ENCODE results near the gene KDM5C. TPM values are rescaled to one million over a fixed set of nuclear protein-coding genes. Genes with fewer than 3 reads are reported as not detected.

KDM5C gene
- total and polyA plus RNA-seq, 2 of the 8 experiments (the other 6 are each of a cell fraction or from before 2014, with no cell fraction given) = 42.4 to 82.2 TPM

DNA sequence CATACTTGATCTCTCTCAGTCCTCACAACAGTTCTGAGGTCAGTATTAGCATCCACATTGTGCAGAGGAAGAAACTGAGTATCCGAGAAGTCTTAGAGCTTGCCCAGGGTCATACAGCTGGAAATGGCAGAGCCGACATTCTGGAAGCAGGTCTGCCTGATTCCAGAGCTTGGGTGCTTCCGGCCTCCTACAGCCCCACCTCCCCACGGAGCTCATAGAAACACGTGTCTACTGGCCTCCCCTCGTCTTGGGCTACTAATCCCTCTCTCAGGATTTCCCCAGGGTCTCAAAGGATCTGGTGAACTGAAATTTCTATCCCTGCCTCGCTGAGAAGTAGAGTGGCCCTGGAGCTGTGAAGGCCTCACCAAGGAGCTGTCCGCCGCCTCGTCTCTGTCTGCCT is 12.0 kb upstream of the KDM5C start:
- no peak for TF ChIP-seq RAD21 (IDR thresholded peaks at IDR 0.05 in 1 of 2, conservative IDR thresholded peaks at IDR 0.05 in 1 of 2; ENCODE audit: low read depth in 2 of 2, low read length in 2 of 2)
- TF ChIP-seq EGR1 (IDR thresholded peaks at IDR 0.05; ENCODE audit: borderline replicate concordance, low read depth, low read length) = no peak
- no peak for TF ChIP-seq ZNF274 (IDR thresholded peaks at IDR 0.05; ENCODE audit: borderline replicate concordance, extremely low read depth, low read length)
- no peak for TF ChIP-seq EZH2 (IDR thresholded peaks at IDR 0.05; ENCODE audit: low read depth, low read length, severe bottlenecking)
- TF ChIP-seq NANOG (IDR thresholded peaks at IDR 0.05; ENCODE audit: insufficient read depth, low read depth, low read length, poor library complexity, severe bottlenecking) = no peak
- CTCF ChIA-PET (ENCODE audit: partially characterized antibody) = no interaction called here
- H3K27me3 ChIP-seq (replicated peaks in 1 of 4; ENCODE audit: control insufficient read depth in 3 of 4, extremely low read depth in 1 of 4, insufficient read depth in 3 of 4, low read length in 3 of 4) = no peaks in the 10 kb centered on the region
- no peak overlapping the region for H4K5ac ChIP-seq (ENCODE audit: insufficient read length, low read depth, low read length)
- WGBS, 2 experiments (ENCODE audit: extremely low coverage in 1 of 2, insufficient coverage in 1 of 2, insufficient read length in 1 of 2, insufficient replicate concordance in 2 of 2, low coverage in 1 of 2, low lambda C conversion rate in 2 of 2, missing lambda C conversion rate in 1 of 2) = 94% methylated on average over 9 of the region's 10 CpGs; no CpG with 5 or more reads in 1 of the 2 experiments
- DNase-seq (ENCODE audit: low read depth in 1 of 2, low spot score in 2 of 2) (no peak), FAIRE-seq (no peak)
- H3K4me1 ChIP-seq (replicated peaks in 1 of 4; ENCODE audit: control insufficient read depth in 3 of 4, insufficient read depth in 4 of 4, low read length in 3 of 4) = no peaks in the 10 kb centered on the region
- H3K79me1 ChIP-seq (ENCODE audit: low read depth, low read length) = no peaks in the 10 kb centered on the region
- no peak overlapping the region for H3K4ac ChIP-seq (replicated peaks; ENCODE audit: insufficient read length, low read depth, low read length)
- H2BK15ac ChIP-seq (ENCODE audit: low read length) = no peak overlapping the region
- H4K8ac ChIP-seq (ENCODE audit: extremely low read depth, insufficient read depth, low read length) = no peak overlapping the region
- no peak overlapping the region for H2AFZ ChIP-seq (ENCODE audit: low read length)
- H3K9ac ChIP-seq (replicated peaks in 1 of 4; ENCODE audit: extremely low read depth in 1 of 4, low read depth in 3 of 4, low read length in 3 of 4) = no peak overlapping the region
- H4K91ac ChIP-seq (replicated peaks; ENCODE audit: insufficient read length, low read length) = no peak overlapping the region
- H3K14ac ChIP-seq (ENCODE audit: insufficient read length) = no peak overlapping the region
- H3K18ac ChIP-seq (ENCODE audit: extremely low read depth, low read length) = no peak overlapping the region
- no peak overlapping the region for H2BK120ac ChIP-seq (replicated peaks; ENCODE audit: low read depth, low read length)
- no peaks in the 10 kb centered on the region for H4K20me1 ChIP-seq (replicated peaks in 1 of 2; ENCODE audit: control insufficient read depth in 1 of 2, insufficient read depth in 2 of 2, low read length in 2 of 2)
- no peak overlapping the region for H3K23ac ChIP-seq (ENCODE audit: insufficient read length)
- no peak overlapping the region for H3K4me3 ChIP-seq (ENCODE audit: extremely low read depth in 1 of 4, insufficient read depth in 2 of 4, low read depth in 3 of 4, low read length in 4 of 4)
- H3K23me2 ChIP-seq (ENCODE audit: low read depth, low read length) = no peaks in the 10 kb centered on the region
- no peak overlapping the region for H3K4me2 ChIP-seq (ENCODE audit: insufficient read depth in 1 of 2, low read depth in 2 of 2, low read length in 2 of 2)
- H2BK12ac ChIP-seq (ENCODE audit: low read depth, low read length) = no peak overlapping the region
- no peak overlapping the region for H2AK5ac ChIP-seq (ENCODE audit: low read depth, low read length)
- no peaks in the 10 kb centered on the region for H3K79me2 ChIP-seq (ENCODE audit: control insufficient read depth in 1 of 2, insufficient read depth in 2 of 2, low read length in 2 of 2)
- H2BK5ac ChIP-seq (ENCODE audit: low read depth, low read length) = no peak overlapping the region
- POLR2A ChIA-PET (ENCODE audit: partially characterized antibody) = interaction anchor here (1.2 kb wide), 1 partner anchor 12 kb away, joined by 5 read pairs; the partner anchor contains the start of gene KDM5C
- H3K56ac ChIP-seq (replicated peaks; ENCODE audit: insufficient read length, low read depth, low read length) = no peak overlapping the region
- H3K36me3 ChIP-seq (ENCODE audit: control insufficient read depth in 2 of 4, insufficient read depth in 4 of 4, low read length in 3 of 4) = no peaks in the 10 kb centered on the region; a peak in 1 of 8 replicates
- H3K9me3 ChIP-seq (ENCODE audit: insufficient read depth in 2 of 2, low read depth in 1 of 2, low read length in 1 of 2) = no peaks in the 10 kb centered on the region
- no peak overlapping the region for H2BK20ac ChIP-seq (ENCODE audit: low read length)
- no peak overlapping the region for H3K27ac ChIP-seq (ENCODE audit: low read depth, low read length)

All from H1 (cell line).